Suprapubic skin (tissue), 4 donors: Measurements from ENCODE around the gene NME3. TPM values are rescaled to one million over a fixed set of nuclear protein-coding genes. Genes with fewer than 3 reads are reported as not detected.

Experiments used
- DNase-seq, 2 donors: peaks; one replicate each; pipeline ENCODE4 v3.0.0-alpha.2; 2019; ENCODE audit warnings: low spot score in 2 of 2
- H3K27ac ChIP-seq: fragments of 200-600 bp; sonication (generic); one replicate; pipeline ENCODE4 v1.5.1; 2019
- H3K27me3 ChIP-seq: fragments of 200-600 bp; sonication (generic); one replicate; pipeline ENCODE4 v1.5.1; 2019
- H3K36me3 ChIP-seq: fragments of 200-600 bp; sonication (generic); one replicate; pipeline ENCODE4 v1.5.1; 2019
- H3K4me1 ChIP-seq: fragments of 200-600 bp; sonication (generic); one replicate; pipeline ENCODE4 v1.5.1; 2019
- H3K4me3 ChIP-seq: fragments of 200-600 bp; sonication (generic); one replicate; pipeline ENCODE4 v1.5.1; 2019; ENCODE audit warnings: mild to moderate bottlenecking
- H3K9me3 ChIP-seq: fragments of 200-600 bp; sonication (generic); one replicate; pipeline ENCODE4 v1.5.1; 2019
- EP300 ChIP-seq: sonication (generic); formaldehyde crosslinking; IDR thresholded peaks from one replicate; pipeline ENCODE4 v1.6.1; 2017; ENCODE audit warnings: antibody characterized with exemption
- POLR2A ChIP-seq, 2 donors: fragments of 450-650 bp; IDR thresholded peaks; one replicate each; pipeline ENCODE4 v1.6.1; 2017; ENCODE audit warnings: antibody characterized with exemption in 2 of 2, mild to moderate bottlenecking in 2 of 2, moderate library complexity in 2 of 2
- POLR2AphosphoS5 ChIP-seq, 3 donors: sonication (generic); formaldehyde crosslinking; IDR thresholded peaks; one replicate each; pipeline ENCODE4 v1.6.1; 2017; ENCODE audit warnings: antibody characterized with exemption in 3 of 3
- WGBS: methylation state at CpG from one replicate; pipeline ENCODE4 v1.1.5; 2018; 5-methylcytosine and 5-hydroxymethylcytosine counted together
- total RNA-seq, 4 donors: library from RNA; depleted of rRNA; stranded (reverse); fragments of >200 nt; gene quantifications; one replicate each; pipeline ENCODE4 v1.1.0, GENCODE V29; 2016
- TF ChIP-seq, protein P1 (sequence below), 2 donors: fragments of 200-600 bp in 1 of 2; fragments of 450-650 bp in 1 of 2; sonication (generic) in 1 of 2; IDR thresholded peaks; one replicate each; pipeline ENCODE4 v1.5.1; 2016 to 2019; ENCODE audit warnings: antibody characterized with exemption in 2 of 2, mild to moderate bottlenecking in 1 of 2, moderate library complexity in 1 of 2

Gene NME3
- total RNA-seq, 4 donors from 2014 or later, result 76.9 to 115 (median 103) TPM

DNA sequence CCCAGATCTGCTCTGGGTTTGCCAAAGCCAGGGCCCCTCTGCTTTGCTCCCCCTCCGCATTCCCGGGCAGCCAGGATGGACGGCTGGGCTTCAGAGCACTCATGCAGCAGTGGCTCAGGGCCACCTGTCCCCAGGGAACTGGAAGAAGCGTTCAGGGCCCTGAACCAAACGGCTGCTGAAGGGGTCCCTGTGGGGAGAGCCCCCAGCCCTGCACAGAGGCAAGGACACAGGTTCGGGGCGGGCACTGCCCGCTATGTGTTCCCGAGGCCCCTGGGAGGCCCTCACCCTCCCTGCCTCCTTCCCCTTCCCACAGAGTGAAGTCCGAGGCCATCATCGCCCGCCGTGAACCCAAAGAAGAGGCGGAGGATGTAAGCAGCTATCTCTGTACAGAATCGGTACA lies 10.4 kb downstream of the NME3 start:
- no peak for DNase-seq
- WGBS, result 99% methylated on average over 12 of the region's 15 CpGs
- H3K36me3 ChIP-seq, result peaks cover 80% of the 10 kb centered on the region

DNA sequence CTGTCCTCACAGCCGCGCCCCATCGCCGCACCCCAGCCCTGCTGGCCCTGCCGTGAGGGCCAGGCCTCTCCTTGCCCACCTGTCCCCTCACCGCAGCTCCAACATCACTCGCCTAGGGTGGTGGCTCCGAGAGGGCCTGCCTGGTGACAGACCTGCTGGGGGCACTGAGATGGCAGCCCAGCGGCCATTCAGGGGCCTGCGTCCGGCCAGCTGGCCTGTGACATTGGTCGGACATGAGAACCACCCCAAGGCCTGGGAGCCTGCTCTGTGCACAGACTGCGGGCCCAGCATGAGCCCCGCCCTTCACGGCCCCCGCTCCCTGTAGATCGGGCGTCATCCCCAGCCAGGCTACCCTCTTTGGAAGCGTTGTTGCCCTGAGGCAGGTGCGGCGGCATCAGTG lies 11.8 kb downstream of the NME3 start:
- Histone ChIP-seq H3K27ac (no peak overlapping the region), H3K27me3 (no peaks in the 10 kb centered on the region), H3K9me3 (no peaks in the 10 kb centered on the region), H3K4me1 (peaks cover 14% of the 10 kb centered on the region), H3K36me3 (peaks cover 66% of the 10 kb centered on the region), H3K4me3 (no peak overlapping the region)
- 96% methylated on average over 14 of the region's 21 CpGs for WGBS
- TF ChIP-seq EP300 (no peak), POLR2AphosphoS5 (IDR thresholded peaks at IDR 0.05) (no peak), POLR2A (IDR thresholded peaks at IDR 0.05) (no peak)
- TF ChIP-seq, protein P1, sequence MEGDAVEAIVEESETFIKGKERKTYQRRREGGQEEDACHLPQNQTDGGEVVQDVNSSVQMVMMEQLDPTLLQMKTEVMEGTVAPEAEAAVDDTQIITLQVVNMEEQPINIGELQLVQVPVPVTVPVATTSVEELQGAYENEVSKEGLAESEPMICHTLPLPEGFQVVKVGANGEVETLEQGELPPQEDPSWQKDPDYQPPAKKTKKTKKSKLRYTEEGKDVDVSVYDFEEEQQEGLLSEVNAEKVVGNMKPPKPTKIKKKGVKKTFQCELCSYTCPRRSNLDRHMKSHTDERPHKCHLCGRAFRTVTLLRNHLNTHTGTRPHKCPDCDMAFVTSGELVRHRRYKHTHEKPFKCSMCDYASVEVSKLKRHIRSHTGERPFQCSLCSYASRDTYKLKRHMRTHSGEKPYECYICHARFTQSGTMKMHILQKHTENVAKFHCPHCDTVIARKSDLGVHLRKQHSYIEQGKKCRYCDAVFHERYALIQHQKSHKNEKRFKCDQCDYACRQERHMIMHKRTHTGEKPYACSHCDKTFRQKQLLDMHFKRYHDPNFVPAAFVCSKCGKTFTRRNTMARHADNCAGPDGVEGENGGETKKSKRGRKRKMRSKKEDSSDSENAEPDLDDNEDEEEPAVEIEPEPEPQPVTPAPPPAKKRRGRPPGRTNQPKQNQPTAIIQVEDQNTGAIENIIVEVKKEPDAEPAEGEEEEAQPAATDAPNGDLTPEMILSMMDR (IDR thresholded peaks at IDR 0.05), result no peak
- no peak for DNase-seq

More for the DNA sequence above, 10.4 kb downstream of the NME3 start:
- no peaks in the 10 kb centered on the region for H3K27me3 ChIP-seq
- H3K27ac ChIP-seq, result no peak overlapping the region
- peaks cover 8% of the 10 kb centered on the region for H3K4me1 ChIP-seq
- H3K9me3 ChIP-seq, result no peaks in the 10 kb centered on the region
- no peak overlapping the region for H3K4me3 ChIP-seq
- TF ChIP-seq POLR2AphosphoS5 (IDR thresholded peaks at IDR 0.05) (no peak), POLR2A (IDR thresholded peaks at IDR 0.05) (no peak), EP300 (no peak)
- TF ChIP-seq, protein P1 (IDR thresholded peaks at IDR 0.05), result no peak

DNA sequence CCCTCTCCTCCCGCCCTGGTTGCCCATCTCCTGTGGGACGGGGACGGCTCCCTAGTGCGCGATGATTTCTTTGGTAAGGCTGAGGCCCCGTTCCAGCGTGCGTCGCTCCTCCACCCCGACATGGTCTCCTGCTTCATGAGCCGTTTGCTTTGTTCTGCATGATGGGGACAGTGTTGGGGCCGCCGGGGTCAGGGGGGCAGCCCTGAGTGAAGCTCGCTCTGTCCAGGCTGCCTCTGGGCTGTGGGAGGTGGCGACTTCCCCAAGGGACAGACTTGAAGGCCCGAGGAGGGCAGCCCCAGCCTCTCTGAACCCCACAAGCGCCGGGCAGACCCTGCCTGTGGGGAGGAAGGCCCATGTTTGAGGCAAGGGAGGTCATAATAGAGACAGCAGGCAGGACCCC lies 12.4 kb downstream of the NME3 start:
- no peaks in the 10 kb centered on the region for H3K27me3 ChIP-seq
- no peaks in the 10 kb centered on the region for H3K9me3 ChIP-seq
- H3K4me3 ChIP-seq, result no peak overlapping the region
- TF ChIP-seq POLR2A (IDR thresholded peaks at IDR 0.05), result no peak
- TF ChIP-seq POLR2AphosphoS5 (IDR thresholded peaks at IDR 0.05), result no peak
- TF ChIP-seq, protein P1 (IDR thresholded peaks at IDR 0.05), result no peak
- TF ChIP-seq EP300, result no peak
- H3K36me3 ChIP-seq, result peaks cover 65% of the 10 kb centered on the region
- H3K27ac ChIP-seq, result no peak overlapping the region
- peaks cover 12% of the 10 kb centered on the region for H3K4me1 ChIP-seq
- WGBS, result 92% methylated on average over 13 of the region's 18 CpGs
- DNase-seq, result no peak

DNA sequence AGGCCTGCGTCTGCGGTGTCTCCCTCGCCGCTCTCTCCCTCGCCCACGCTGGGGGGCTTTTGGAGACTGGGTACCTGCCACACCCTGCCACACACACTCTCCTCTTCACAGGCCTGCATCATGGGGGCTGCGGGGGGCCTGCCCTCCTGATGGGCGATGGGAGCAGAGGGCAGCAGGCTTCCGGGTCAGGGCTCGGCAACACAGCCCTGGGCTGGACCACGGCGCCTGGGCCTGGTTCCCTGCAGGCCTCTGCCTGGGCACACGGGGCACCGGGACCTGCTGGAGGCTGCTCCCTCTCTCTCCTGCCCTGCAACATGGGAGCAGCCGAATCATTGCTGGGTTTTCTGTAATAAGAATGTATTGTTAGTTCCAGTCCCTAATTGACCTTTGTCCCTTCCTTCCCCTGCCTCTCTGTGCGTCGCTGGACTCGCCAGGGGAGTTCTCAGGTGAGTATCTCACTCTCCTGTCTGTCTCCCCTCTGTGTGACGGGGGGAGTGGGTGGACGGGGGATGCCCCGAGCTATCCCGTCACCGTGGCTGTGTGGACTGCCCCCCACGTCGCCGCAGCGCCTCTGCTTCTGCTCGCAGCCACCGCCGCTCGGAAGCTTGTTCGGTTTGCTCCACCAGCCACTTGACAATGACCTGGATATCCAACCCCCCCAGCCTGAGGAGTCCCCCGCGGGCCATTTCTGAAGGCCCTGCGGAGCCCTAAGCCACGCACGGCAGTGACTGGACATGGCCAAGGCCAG lies 13.5 kb downstream of the NME3 start:
- TF ChIP-seq, protein P1 (IDR thresholded peaks at IDR 0.05), result no peak
- TF ChIP-seq POLR2AphosphoS5 (IDR thresholded peaks at IDR 0.05) (no peak), POLR2A (IDR thresholded peaks at IDR 0.05) (no peak), EP300 (no peak)
- Histone ChIP-seq H3K27me3 (no peaks in the 10 kb centered on the region), H3K4me1 (peaks cover 11% of the 10 kb centered on the region), H3K27ac (no peak overlapping the region), H3K36me3 (peaks cover 60% of the 10 kb centered on the region), H3K9me3 (no peaks in the 10 kb centered on the region), H3K4me3 (no peak overlapping the region)
- WGBS, result 94% methylated on average over 27 of the region's 37 CpGs
- DNase-seq, result no peak

DNA sequence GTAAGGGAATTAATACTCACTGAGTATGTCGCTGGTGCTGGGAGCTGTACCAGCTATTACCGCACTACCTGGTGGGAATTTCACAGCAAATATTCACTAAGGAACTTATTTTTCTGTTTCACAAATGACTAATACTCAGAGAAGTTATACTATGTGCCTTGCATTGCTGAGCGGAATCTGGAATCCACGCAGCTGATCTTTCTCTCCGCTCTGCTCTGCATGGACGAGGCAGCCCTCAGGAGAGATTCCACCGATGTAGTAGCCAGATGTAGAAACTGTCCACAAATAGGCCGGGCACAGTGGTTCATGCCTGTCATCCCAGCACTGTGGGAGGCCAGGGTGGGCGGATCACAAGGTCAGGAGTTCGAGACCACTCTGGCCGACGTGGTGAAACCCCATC lies 17.1 kb downstream of the NME3 start:
- 88% methylated on average over 12 of the region's 12 CpGs for WGBS
- DNase-seq, result no peak
- H3K4me3 ChIP-seq, result no peak overlapping the region
- no peaks in the 10 kb centered on the region for H3K27me3 ChIP-seq
- H3K9me3 ChIP-seq, result no peaks in the 10 kb centered on the region
- H3K4me1 ChIP-seq, result peaks cover 11% of the 10 kb centered on the region
- TF ChIP-seq, protein P1 (IDR thresholded peaks at IDR 0.05), result no peak
- TF ChIP-seq EP300 (no peak), POLR2AphosphoS5 (IDR thresholded peaks at IDR 0.05) (no peak), POLR2A (IDR thresholded peaks at IDR 0.05) (no peak)
- H3K36me3 ChIP-seq, result peaks cover 58% of the 10 kb centered on the region
- no peak overlapping the region for H3K27ac ChIP-seq
